Measurements from ENCODE around the gene UBE2D1. TPM values are rescaled to one million over a fixed set of nuclear protein-coding genes. Genes with fewer than 3 reads are reported as not detected.
A peak's percentile ranks its signal among the peaks of the same experiment; 100 is the strongest.

The UBE2D1 gene
- total RNA-seq (11.6 and 12.1 TPM in 2 replicates), polyA plus RNA-seq (17.7 and 21.4 TPM in 2 replicates), polyA minus RNA-seq (ENCODE audit: low replicate concordance) (0.56 and 0.86 TPM in 2 replicates)
- 12.4 and 14.1 TPM in 2 replicates for polyA plus RNA-seq (2012)

- H2AFZ ChIP-seq (ENCODE audit: low read length): peak within 1 kb of the TSS; percentile 68
- H3K79me2 ChIP-seq (ENCODE audit: control insufficient read depth, insufficient read depth, low read length): no peaks in the 10 kb centered on the region
- H3K36me3 ChIP-seq (ENCODE audit: control insufficient read depth, insufficient read depth, low read length): no peaks in the 10 kb centered on the region
- no peaks in the 10 kb centered on the region for H3K4me1 ChIP-seq (ENCODE audit: control insufficient read depth, extremely low read depth, insufficient read depth, low read length)
- DNase-seq (ENCODE audit: low read depth in 2 of 2): peak; percentile 68 to 73
- H3K4me2 ChIP-seq (ENCODE audit: extremely low read depth, insufficient read depth, low read length): peak within 1 kb of the TSS; percentile 69
- TF ChIP-seq EZH2 (IDR thresholded peaks at IDR 0.05; ENCODE audit: low read length, missing control alignments) (no peak), CTCF (conservative IDR thresholded peaks at IDR 0.05 in 1 of 2, IDR thresholded peaks at IDR 0.05 in 1 of 2; ENCODE audit: low read depth in 1 of 2, low read length in 2 of 2) (peak in 1 of 2 donors; percentile 3)
- H4K20me1 ChIP-seq (ENCODE audit: control insufficient read depth, extremely low read depth, insufficient read depth, low read length): no peaks in the 10 kb centered on the region
- H3K4me3 ChIP-seq (replicated peaks in 1 of 4; ENCODE audit: control extremely low read depth in 1 of 4, insufficient read depth in 1 of 4, low read depth in 3 of 4, low read length in 4 of 4): peak within 1 kb of the TSS; percentile 80 to 94 (median 84)
- no peaks in the 10 kb centered on the region for H3K9me3 ChIP-seq (ENCODE audit: control insufficient read depth, insufficient read depth, low read depth, low read length)
- H3K27me3 ChIP-seq (ENCODE audit: control insufficient read depth, insufficient read depth, low read length): peaks cover 13% of the 10 kb centered on the region
- H3K27ac ChIP-seq (ENCODE audit: insufficient read depth, low read length): peak within 1 kb of the TSS; percentile 57
- peak within 1 kb of the TSS; percentile 84 for H3K9ac ChIP-seq (ENCODE audit: insufficient read depth, low read length)
Measured at GRCh38 chr10:58334817-58335305, at the start of gene UBE2D1. Gene UBE2D1, plus strand, starts transcription at chr10:58335006. Its CDS starts 196 bp downstream, at chr10:58335202.

GRCh38 chr10:58291538-58292174, 43.1 kb upstream of the UBE2D1 start:
- Histone ChIP-seq H3K4me3 (replicated peaks in 1 of 4; ENCODE audit: control extremely low read depth in 1 of 4, insufficient read depth in 1 of 4, low read depth in 3 of 4, low read length in 4 of 4) (no peak overlapping the region), H4K20me1 (ENCODE audit: control insufficient read depth, extremely low read depth, insufficient read depth, low read length) (no peaks in the 10 kb centered on the region), H3K9me3 (ENCODE audit: control insufficient read depth, insufficient read depth, low read depth, low read length) (no peaks in the 10 kb centered on the region), H3K79me2 (ENCODE audit: control insufficient read depth, insufficient read depth, low read length) (no peaks in the 10 kb centered on the region), H3K4me1 (ENCODE audit: control insufficient read depth, extremely low read depth, insufficient read depth, low read length) (peaks cover 2% of the 10 kb centered on the region), H3K36me3 (ENCODE audit: control insufficient read depth, insufficient read depth, low read length) (no peaks in the 10 kb centered on the region), H3K4me2 (ENCODE audit: extremely low read depth, insufficient read depth, low read length) (no peak overlapping the region), H3K27me3 (ENCODE audit: control insufficient read depth, insufficient read depth, low read length) (no peaks in the 10 kb centered on the region), H2AFZ (ENCODE audit: low read length) (no peak overlapping the region), H3K27ac (ENCODE audit: insufficient read depth, low read length) (no peak overlapping the region), H3K9ac (ENCODE audit: insufficient read depth, low read length) (no peak overlapping the region)
- TF ChIP-seq CTCF (conservative IDR thresholded peaks at IDR 0.05 in 1 of 2, IDR thresholded peaks at IDR 0.05 in 1 of 2; ENCODE audit: low read depth in 1 of 2, low read length in 2 of 2): peak; percentile 78 to 80
- TF ChIP-seq EZH2 (IDR thresholded peaks at IDR 0.05; ENCODE audit: low read length, missing control alignments): no peak
- peak; percentile 47 to 80 for DNase-seq (ENCODE audit: low read depth in 2 of 2)

GRCh38 chr10:58293989-58294388, 40.8 kb upstream of the UBE2D1 start:
- no peaks in the 10 kb centered on the region for H3K79me2 ChIP-seq (ENCODE audit: control insufficient read depth, insufficient read depth, low read length)
- no peak for DNase-seq (ENCODE audit: low read depth in 2 of 2)
- no peak overlapping the region for H2AFZ ChIP-seq (ENCODE audit: low read length)
- no peak overlapping the region for H3K4me3 ChIP-seq (replicated peaks in 1 of 4; ENCODE audit: control extremely low read depth in 1 of 4, insufficient read depth in 1 of 4, low read depth in 3 of 4, low read length in 4 of 4)
- H3K27ac ChIP-seq (ENCODE audit: insufficient read depth, low read length): no peak overlapping the region
- H3K4me1 ChIP-seq (ENCODE audit: control insufficient read depth, extremely low read depth, insufficient read depth, low read length): no peaks in the 10 kb centered on the region
- no peak overlapping the region for H3K4me2 ChIP-seq (ENCODE audit: extremely low read depth, insufficient read depth, low read length)
- H4K20me1 ChIP-seq (ENCODE audit: control insufficient read depth, extremely low read depth, insufficient read depth, low read length): no peaks in the 10 kb centered on the region
- no peaks in the 10 kb centered on the region for H3K36me3 ChIP-seq (ENCODE audit: control insufficient read depth, insufficient read depth, low read length)
- no peak overlapping the region for H3K9ac ChIP-seq (ENCODE audit: insufficient read depth, low read length)
- no peaks in the 10 kb centered on the region for H3K9me3 ChIP-seq (ENCODE audit: control insufficient read depth, insufficient read depth, low read depth, low read length)
- no peak for TF ChIP-seq EZH2 (IDR thresholded peaks at IDR 0.05; ENCODE audit: low read length, missing control alignments)
- TF ChIP-seq CTCF (conservative IDR thresholded peaks at IDR 0.05 in 1 of 2, IDR thresholded peaks at IDR 0.05 in 1 of 2; ENCODE audit: low read depth in 1 of 2, low read length in 2 of 2): no peak
- H3K27me3 ChIP-seq (ENCODE audit: control insufficient read depth, insufficient read depth, low read length): no peaks in the 10 kb centered on the region

All from fibroblast of lung (primary cell).